Calu3 (cell line): ENCODE data around the gene EOMES. TPM values are rescaled to one million over a fixed set of nuclear protein-coding genes. Genes with fewer than 3 reads are reported as not detected.
"Not testable (repeated sequence)": the region's sequence is repeated elsewhere in the genome, so short reads cannot be mapped to it uniquely, and the experiment has no call there.

Experiments used
- Bru-seq: library from RNA; stranded (reverse); fragments of 400-500 nt; gene quantifications from one replicate; lab custom pipeline; 2021; lab: Mats Ljungman, UMichigan
- BruChase-seq, 2 experiments: library from RNA; stranded (reverse); fragments of 400-500 nt; gene quantifications; one replicate each; lab custom pipeline; 2021; lab: Mats Ljungman, UMichigan
- BruUV-seq: library from RNA; stranded (reverse); fragments of 400-500 nt; replicated peaks from 2 replicates; lab custom pipeline; 2021; lab: Mats Ljungman, UMichigan
- CTCF ChIA-PET: fragments of 300-600 bp; sonication (Branson Sonifier 250); formaldehyde crosslinking; loops from one replicate; lab custom pipeline; 2022; ENCODE audit warnings: antibody characterized with exemption; lab: Charles Lee
- DNase-seq: peaks from one replicate; pipeline ENCODE4 v3.0.0; 2022
- H3K27ac Mint-ChIP-seq: one replicate; pipeline ENCODE4 v1.8.0; 2022; ENCODE audit warnings: mixed read lengths; ENCODE audit not compliant: unreplicated experiment
- H3K27me3 Mint-ChIP-seq: one replicate; pipeline ENCODE4 v1.8.0; 2022; ENCODE audit warnings: mixed read lengths; ENCODE audit not compliant: unreplicated experiment
- H3K36me3 Mint-ChIP-seq: one replicate; pipeline ENCODE4 v1.8.0; 2022; ENCODE audit warnings: mild to moderate bottlenecking, moderate library complexity, mixed read lengths; ENCODE audit not compliant: insufficient read depth, unreplicated experiment
- H3K4me1 Mint-ChIP-seq: one replicate; pipeline ENCODE4 v1.8.0; 2022; ENCODE audit warnings: mild to moderate bottlenecking, low read depth, mixed read lengths; ENCODE audit not compliant: unreplicated experiment
- H3K4me3 Mint-ChIP-seq: one replicate; pipeline ENCODE4 v1.8.0; 2022; ENCODE audit warnings: mild to moderate bottlenecking, low read depth, moderate library complexity, mixed read lengths; ENCODE audit not compliant: unreplicated experiment
- H3K9me3 Mint-ChIP-seq: one replicate; pipeline ENCODE4 v1.8.0; 2022; ENCODE audit warnings: low read depth, mixed read lengths; ENCODE audit not compliant: unreplicated experiment
- intact Hi-C: fragments of 100-400 bp; cut with micrococcal nuclease; formaldehyde crosslinking; loops from one replicate; pipeline ENCODE4 v1.10.0; 2022; ENCODE audit not compliant: unreplicated experiment
- long read RNA-seq: library from polyadenylated mRNA; stranded (forward); transcript quantifications from one replicate; pipeline ENCODE4 v2.0.0, GENCODE V29; 2022
- total RNA-seq: library from RNA; stranded (reverse); gene quantifications from 2 replicates; pipeline ENCODE4 v1.2.3, GENCODE V29; 2022
- TF ChIP-seq, protein P1 (sequence below): fragments of 200-600 bp; IDR thresholded peaks from one replicate; pipeline ENCODE4 v1.8.0; 2022; ENCODE audit warnings: antibody characterized with exemption; ENCODE audit not compliant: unreplicated experiment

EOMES gene
- total RNA-seq (0.61 and 0.73 TPM in 2 replicates), Bru-seq, nascent RNA (percentile 30 among the genes with signal in this experiment), BruChase-seq, experiment 1, labeled RNA remaining after a 6-hour chase (percentile 33 among the genes with signal in this experiment), BruChase-seq, experiment 2, labeled RNA remaining after a 2-hour chase (percentile 32 among the genes with signal in this experiment)
- long read RNA-seq, partial matches to known transcripts, result 0 of 1 reads
- long read RNA-seq, other reads (novel, unspliced or antisense), result 0 of 1 reads

GRCh38 chr3:27721717-27722564 lies at the start of gene EOMES:
EOMES (minus strand) TSS chr3:27722323; CDS start chr3:27722294, 29 bp downstream.
- peak; percentile 87 for DNase-seq
- Mint-ChIP-seq H3K4me3 (peak within 1 kb of the TSS; percentile 83), H3K27ac (no peak within 1 kb of the TSS), H3K36me3 (peaks cover 20% of the 10 kb centered on the region), H3K4me1 (no peaks in the 10 kb centered on the region), H3K9me3 (no peaks in the 10 kb centered on the region), H3K27me3 (no peaks in the 10 kb centered on the region)
- CTCF ChIA-PET, result interaction anchor here (0.8 to 2.4 kb wide), 5 partner anchors 10 to 607 kb away, joined by 3 to 17 read pairs (median 4); no protein-coding TSS in a partner anchor
- intact Hi-C loops, result no loop called here
- BruUV-seq, result no TSS peak
- TF ChIP-seq, protein P1, sequence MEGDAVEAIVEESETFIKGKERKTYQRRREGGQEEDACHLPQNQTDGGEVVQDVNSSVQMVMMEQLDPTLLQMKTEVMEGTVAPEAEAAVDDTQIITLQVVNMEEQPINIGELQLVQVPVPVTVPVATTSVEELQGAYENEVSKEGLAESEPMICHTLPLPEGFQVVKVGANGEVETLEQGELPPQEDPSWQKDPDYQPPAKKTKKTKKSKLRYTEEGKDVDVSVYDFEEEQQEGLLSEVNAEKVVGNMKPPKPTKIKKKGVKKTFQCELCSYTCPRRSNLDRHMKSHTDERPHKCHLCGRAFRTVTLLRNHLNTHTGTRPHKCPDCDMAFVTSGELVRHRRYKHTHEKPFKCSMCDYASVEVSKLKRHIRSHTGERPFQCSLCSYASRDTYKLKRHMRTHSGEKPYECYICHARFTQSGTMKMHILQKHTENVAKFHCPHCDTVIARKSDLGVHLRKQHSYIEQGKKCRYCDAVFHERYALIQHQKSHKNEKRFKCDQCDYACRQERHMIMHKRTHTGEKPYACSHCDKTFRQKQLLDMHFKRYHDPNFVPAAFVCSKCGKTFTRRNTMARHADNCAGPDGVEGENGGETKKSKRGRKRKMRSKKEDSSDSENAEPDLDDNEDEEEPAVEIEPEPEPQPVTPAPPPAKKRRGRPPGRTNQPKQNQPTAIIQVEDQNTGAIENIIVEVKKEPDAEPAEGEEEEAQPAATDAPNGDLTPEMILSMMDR, result peak; percentile 66

DNA sequence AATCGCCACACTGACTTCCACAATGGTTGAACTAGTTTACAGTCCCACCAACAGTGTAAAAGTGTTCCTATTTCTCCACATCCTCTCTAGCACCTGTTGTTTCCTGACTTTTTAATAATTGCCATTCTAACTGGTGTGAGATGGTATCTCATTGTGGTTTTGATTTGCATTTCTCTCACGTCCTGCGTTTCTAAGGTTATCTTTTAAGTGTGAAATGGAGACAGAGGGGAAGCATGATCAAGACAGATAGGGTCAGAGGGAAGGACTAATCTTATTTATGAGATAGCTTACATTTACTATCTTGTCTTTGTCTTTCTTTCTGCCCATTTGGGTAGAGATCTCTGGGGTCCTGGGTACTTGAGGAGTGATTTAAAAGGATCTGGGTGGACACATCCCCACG lies 48.3 kb upstream of the EOMES start:
- BruUV-seq, H3K36me3 Mint-ChIP-seq, CTCF ChIA-PET, H3K4me3 Mint-ChIP-seq, H3K27ac Mint-ChIP-seq, H3K9me3 Mint-ChIP-seq, DNase-seq, intact Hi-C loops, H3K4me1 Mint-ChIP-seq: not testable (repeated sequence)
- H3K27me3 Mint-ChIP-seq, result peaks cover 15% of the 10 kb centered on the region

- no peaks in the 10 kb centered on the region for H3K9me3 Mint-ChIP-seq
- no peak overlapping the region for H3K4me3 Mint-ChIP-seq
- CTCF ChIA-PET, result interaction anchor here (0.7 kb wide), 1 partner anchor 22 kb away, joined by 5 read pairs; no protein-coding TSS in a partner anchor
- no TSS peak for BruUV-seq
- H3K4me1 Mint-ChIP-seq, result no peaks in the 10 kb centered on the region
- no peaks in the 10 kb centered on the region for H3K27me3 Mint-ChIP-seq
- no peak for DNase-seq
- intact Hi-C loops, result no loop called here
- TF ChIP-seq, protein P1, result no peak
- H3K27ac Mint-ChIP-seq, result no peak overlapping the region
- no peaks in the 10 kb centered on the region for H3K36me3 Mint-ChIP-seq
Measured at GRCh38 chr3:27767000-27767399, 44.9 kb upstream of the EOMES start.

- no TSS peak for BruUV-seq
- CTCF ChIA-PET, result no interaction called here
Measured at GRCh38 chr3:27758083-27758482, 36.0 kb upstream of the EOMES start.

More at GRCh38 chr3:27758083-27758482, 36.0 kb upstream of the EOMES start:
- no peaks in the 10 kb centered on the region for H3K4me1 Mint-ChIP-seq
- H3K27ac Mint-ChIP-seq, result no peak overlapping the region
- H3K9me3 Mint-ChIP-seq, result no peaks in the 10 kb centered on the region
- peaks cover 19% of the 10 kb centered on the region for H3K27me3 Mint-ChIP-seq
- H3K36me3 Mint-ChIP-seq, result peaks cover 5% of the 10 kb centered on the region
- no peak for DNase-seq
- intact Hi-C loops, result no loop called here
- TF ChIP-seq, protein P1, result no peak
- no peak overlapping the region for H3K4me3 Mint-ChIP-seq
